Progenitor cell of endocrine pancreas (in vitro differentiated cells): Measurements from ENCODE around the gene HTR3B. TPM values are rescaled to one million over a fixed set of nuclear protein-coding genes. Genes with fewer than 3 reads are reported as not detected.

Experiments
- DNase-seq: peaks from one replicate; pipeline ENCODE4 v3.0.0; 2021; ENCODE audit warnings: low spot score; ENCODE audit not compliant: unreplicated experiment
- H3K27ac Mint-ChIP-seq: 2 replicates; pipeline ENCODE4 v1.8.0; 2021; ENCODE audit warnings: mild to moderate bottlenecking, moderate library complexity, mixed read lengths
- H3K27me3 Mint-ChIP-seq: 2 replicates; pipeline ENCODE4 v1.8.0; 2021; ENCODE audit warnings: mixed read lengths
- H3K36me3 Mint-ChIP-seq: 2 replicates; pipeline ENCODE4 v1.8.0; 2022; ENCODE audit warnings: mixed read lengths; ENCODE audit not compliant: insufficient read depth
- H3K4me1 Mint-ChIP-seq: 2 replicates; pipeline ENCODE4 v1.8.0; 2021; ENCODE audit warnings: low read depth, mixed read lengths
- H3K4me3 Mint-ChIP-seq: 2 replicates; pipeline ENCODE4 v1.8.0; 2021; ENCODE audit warnings: low read depth, mild to moderate bottlenecking, moderate library complexity, mixed read lengths
- H3K9me3 Mint-ChIP-seq: 2 replicates; pipeline ENCODE4 v1.8.0; 2021; ENCODE audit warnings: low read depth, mixed read lengths
- total RNA-seq: library from RNA; stranded (reverse); gene quantifications from 2 replicates; pipeline ENCODE4 v1.2.1, GENCODE V29; 2021
- TF ChIP-seq, protein P1 (sequence below): fragments of 200-600 bp; sonication (generic); IDR thresholded peaks from one replicate; pipeline ENCODE4 v1.5.0; 2021; ENCODE audit warnings: antibody characterized with exemption, mild to moderate bottlenecking; ENCODE audit not compliant: unreplicated experiment

HTR3B gene
- total RNA-seq, 1 donor from 2014 or later = not detected

- peaks cover 26% of the 10 kb centered on the region for H3K4me1 Mint-ChIP-seq
- peak overlapping the region; percentile 90 for H3K27ac Mint-ChIP-seq
- no peak for DNase-seq
Measured at GRCh38 chr11:113874096-113874495, 30.5 kb upstream of the HTR3B start.

GRCh38 chr11:113874581-113875233, 29.9 kb upstream of the HTR3B start:
- DNase-seq = no peak

More at GRCh38 chr11:113874096-113874495, 30.5 kb upstream of the HTR3B start:
- Mint-ChIP-seq H3K36me3 (peaks cover 9% of the 10 kb centered on the region), H3K27me3 (no peaks in the 10 kb centered on the region), H3K9me3 (no peaks in the 10 kb centered on the region), H3K4me3 (peak overlapping the region; percentile 89)
- TF ChIP-seq, protein P1, sequence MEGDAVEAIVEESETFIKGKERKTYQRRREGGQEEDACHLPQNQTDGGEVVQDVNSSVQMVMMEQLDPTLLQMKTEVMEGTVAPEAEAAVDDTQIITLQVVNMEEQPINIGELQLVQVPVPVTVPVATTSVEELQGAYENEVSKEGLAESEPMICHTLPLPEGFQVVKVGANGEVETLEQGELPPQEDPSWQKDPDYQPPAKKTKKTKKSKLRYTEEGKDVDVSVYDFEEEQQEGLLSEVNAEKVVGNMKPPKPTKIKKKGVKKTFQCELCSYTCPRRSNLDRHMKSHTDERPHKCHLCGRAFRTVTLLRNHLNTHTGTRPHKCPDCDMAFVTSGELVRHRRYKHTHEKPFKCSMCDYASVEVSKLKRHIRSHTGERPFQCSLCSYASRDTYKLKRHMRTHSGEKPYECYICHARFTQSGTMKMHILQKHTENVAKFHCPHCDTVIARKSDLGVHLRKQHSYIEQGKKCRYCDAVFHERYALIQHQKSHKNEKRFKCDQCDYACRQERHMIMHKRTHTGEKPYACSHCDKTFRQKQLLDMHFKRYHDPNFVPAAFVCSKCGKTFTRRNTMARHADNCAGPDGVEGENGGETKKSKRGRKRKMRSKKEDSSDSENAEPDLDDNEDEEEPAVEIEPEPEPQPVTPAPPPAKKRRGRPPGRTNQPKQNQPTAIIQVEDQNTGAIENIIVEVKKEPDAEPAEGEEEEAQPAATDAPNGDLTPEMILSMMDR = no peak

DNA sequence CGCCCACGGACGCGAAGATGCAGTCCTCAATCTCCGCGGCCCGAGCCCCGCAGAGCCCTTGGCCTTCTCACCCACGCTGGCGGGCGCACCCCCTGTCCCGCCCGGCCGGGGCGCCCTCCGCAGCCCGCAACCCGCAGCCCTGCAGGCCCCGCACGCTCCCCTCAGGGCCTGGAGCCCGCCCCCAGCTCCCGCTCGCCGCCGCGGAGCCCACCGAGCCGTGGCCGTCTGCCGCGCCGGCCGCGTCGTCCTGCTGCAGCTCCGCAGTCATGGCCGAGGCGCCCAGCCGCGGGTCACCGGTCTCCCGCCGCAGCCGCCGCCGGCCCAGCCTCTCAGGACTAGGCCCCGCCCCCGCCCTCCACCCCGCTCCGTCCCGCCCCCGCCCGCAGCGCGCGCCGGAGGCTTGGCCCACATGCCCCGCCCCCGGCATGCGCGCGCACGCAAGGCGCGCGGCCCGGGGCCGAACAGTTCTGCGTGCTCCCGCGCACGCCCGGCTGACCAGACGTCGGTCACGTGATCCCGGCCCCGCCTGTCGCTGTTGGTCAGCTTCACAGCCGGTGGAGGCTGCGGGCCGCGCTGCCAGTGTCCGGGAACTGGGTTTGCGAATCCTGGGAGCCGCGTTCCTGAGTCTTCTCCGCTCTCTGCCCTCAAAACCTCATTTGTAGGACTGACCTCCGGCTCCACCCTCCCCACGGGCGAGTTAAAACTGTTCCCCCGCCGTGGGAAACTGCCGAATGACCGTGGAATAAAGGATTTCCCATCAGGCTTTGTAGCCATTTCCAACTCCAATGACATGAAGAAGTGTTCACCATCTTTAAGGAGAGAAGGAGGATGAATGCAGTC, 29.1 kb upstream of the HTR3B start, which contains the start of gene USP28:
TSS of gene USP28 (minus strand) at position 339 of the 840 bp plus-strand sequence. CDS start at position 268, 71 bp downstream.
- peaks cover 9% of the 10 kb centered on the region for H3K36me3 Mint-ChIP-seq

More at GRCh38 chr11:113874581-113875233, 29.9 kb upstream of the HTR3B start:
- H3K4me3 Mint-ChIP-seq = peak overlapping the region; percentile 89
- H3K27ac Mint-ChIP-seq = peak overlapping the region; percentile 90
- H3K36me3 Mint-ChIP-seq = peaks cover 9% of the 10 kb centered on the region
- H3K27me3 Mint-ChIP-seq = no peaks in the 10 kb centered on the region
- peaks cover 24% of the 10 kb centered on the region for H3K4me1 Mint-ChIP-seq
- TF ChIP-seq, protein P1 = no peak
- H3K9me3 Mint-ChIP-seq = no peaks in the 10 kb centered on the region

GRCh38 chr11:113876074-113876797, 28.4 kb upstream of the HTR3B start:
- Mint-ChIP-seq H3K4me3 (peak overlapping the region; percentile 81), H3K4me1 (peaks cover 24% of the 10 kb centered on the region), H3K36me3 (peaks cover 9% of the 10 kb centered on the region), H3K9me3 (no peaks in the 10 kb centered on the region), H3K27me3 (no peaks in the 10 kb centered on the region), H3K27ac (peak overlapping the region; percentile 98)
- TF ChIP-seq, protein P1 = no peak
- DNase-seq = no peak

More for the DNA sequence above, 29.1 kb upstream of the HTR3B start, which contains the start of gene USP28:
- peak; percentile 93 for DNase-seq
- peak within 1 kb of the TSS; percentile 98 for H3K27ac Mint-ChIP-seq
- H3K4me1 Mint-ChIP-seq = peaks cover 24% of the 10 kb centered on the region
- H3K4me3 Mint-ChIP-seq = peak within 1 kb of the TSS; percentile 89
- no peaks in the 10 kb centered on the region for H3K27me3 Mint-ChIP-seq
- no peaks in the 10 kb centered on the region for H3K9me3 Mint-ChIP-seq
- TF ChIP-seq, protein P1 = peak; percentile 41
